ENCODE data around the gene EIF5A2.

- TF ChIP-seq CTCF (IDR thresholded peaks at IDR 0.05; ENCODE audit: poor library complexity, severe bottlenecking) = no peak
- TF ChIP-seq RAD21 (conservative IDR thresholded peaks at IDR 0.05) = no peak
- TF ChIP-seq SMC3 (conservative IDR thresholded peaks at IDR 0.05; ENCODE audit: poor library complexity) = no peak
- TF ChIP-seq REST (IDR thresholded peaks at IDR 0.05; ENCODE audit: borderline replicate concordance) = no peak
- no peak for TF ChIP-seq EP300 (conservative IDR thresholded peaks at IDR 0.05; ENCODE audit: poor library complexity, severe bottlenecking)
- TF ChIP-seq POLR2AphosphoS5 (IDR thresholded peaks at IDR 0.05) = no peak
- no peak for TF ChIP-seq EZH2 (IDR thresholded peaks at IDR 0.05; ENCODE audit: borderline replicate concordance, insufficient read depth, low read length, poor library complexity, severe bottlenecking)
- TF ChIP-seq TAF1 (IDR thresholded peaks at IDR 0.05; ENCODE audit: low read depth) = no peak
These were observed 14.5 kb downstream of the EIF5A2 start for GRCh38 chr3:170893895-170894294.
